ENCODE data around the gene MDP1. TPM values are rescaled to one million over a fixed set of nuclear protein-coding genes. Genes with fewer than 3 reads are reported as not detected.

Gene MDP1
- total RNA-seq, 2 donors from 2014 or later, result 2.0 to 18.9 TPM

DNA sequence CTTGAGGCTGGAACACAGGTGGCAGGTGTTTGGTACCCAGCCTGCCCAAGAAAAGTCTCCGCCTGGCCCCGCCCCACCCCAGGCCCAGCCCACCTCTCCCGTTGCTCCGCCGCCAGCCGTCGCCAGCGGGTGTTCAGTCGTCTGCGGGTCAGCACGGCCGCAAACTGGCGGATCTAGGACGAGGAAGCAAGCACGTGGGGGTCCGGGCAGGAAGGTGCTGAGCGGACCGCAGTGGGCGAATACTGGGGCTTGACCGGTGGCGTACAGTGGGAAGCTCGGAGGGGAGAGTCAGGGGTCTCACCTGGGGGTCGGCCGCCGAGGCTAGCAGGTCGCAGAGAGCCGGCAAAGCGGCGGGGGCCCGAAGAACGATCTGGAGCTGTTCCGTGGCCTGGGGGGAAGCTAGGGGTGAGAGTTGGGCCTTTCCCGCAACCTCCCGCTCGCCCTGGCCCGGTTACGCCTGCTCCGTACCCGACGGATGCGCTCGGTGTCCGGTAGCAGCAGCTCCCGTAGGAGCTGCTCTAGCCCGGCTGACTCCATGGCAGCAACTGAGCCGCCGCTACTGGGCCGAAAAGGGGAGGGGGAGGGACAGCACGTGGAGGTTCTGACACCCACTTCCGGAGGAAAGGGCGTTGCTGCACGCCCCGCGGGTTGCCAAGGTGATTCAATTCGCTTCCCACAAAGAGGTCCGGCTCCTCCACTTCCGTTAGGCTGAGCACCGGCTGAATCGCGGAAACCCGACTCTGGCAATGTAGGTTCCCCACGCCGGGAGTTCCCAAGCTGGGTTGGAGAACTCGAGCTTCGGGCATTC, 27.4 kb downstream of the MDP1 start, which contains the start of gene IPO4:
Gene IPO4 (minus strand): TSS at position 566 of the 808 bp plus-strand sequence. CDS start 29 bp downstream, at position 537.
- Histone ChIP-seq H3K27ac (peak within 1 kb of the TSS; percentile 42 to 87 (median 68)), H3K4me3 (peak within 1 kb of the TSS; percentile 16 to 24), H3K9me3 (no peaks in the 10 kb centered on the region), H3K36me3 (replicated peaks in 1 of 2; ENCODE audit: insufficient read depth in 1 of 2, low read depth in 2 of 2) (peaks cover 1 to 15% of the 10 kb centered on the region in 2 donors), H3K4me1 (peaks cover 38% of the 10 kb centered on the region), H3K27me3 (no peaks in the 10 kb centered on the region)
- WGBS, 2 donors, result 0% methylated on average over 11 to 65 of the region's 65 CpGs
- ATAC-seq (peak; percentile 98), DNase-seq (peak; percentile 96 to 98 (median 97))
- intact Hi-C loops (cut with DNase I), result no loop called here
- TF ChIP-seq POLR2A (IDR thresholded peaks at IDR 0.05), result peak in 2 of 3 donors; percentile 84 to 85
- TF ChIP-seq, protein P1, sequence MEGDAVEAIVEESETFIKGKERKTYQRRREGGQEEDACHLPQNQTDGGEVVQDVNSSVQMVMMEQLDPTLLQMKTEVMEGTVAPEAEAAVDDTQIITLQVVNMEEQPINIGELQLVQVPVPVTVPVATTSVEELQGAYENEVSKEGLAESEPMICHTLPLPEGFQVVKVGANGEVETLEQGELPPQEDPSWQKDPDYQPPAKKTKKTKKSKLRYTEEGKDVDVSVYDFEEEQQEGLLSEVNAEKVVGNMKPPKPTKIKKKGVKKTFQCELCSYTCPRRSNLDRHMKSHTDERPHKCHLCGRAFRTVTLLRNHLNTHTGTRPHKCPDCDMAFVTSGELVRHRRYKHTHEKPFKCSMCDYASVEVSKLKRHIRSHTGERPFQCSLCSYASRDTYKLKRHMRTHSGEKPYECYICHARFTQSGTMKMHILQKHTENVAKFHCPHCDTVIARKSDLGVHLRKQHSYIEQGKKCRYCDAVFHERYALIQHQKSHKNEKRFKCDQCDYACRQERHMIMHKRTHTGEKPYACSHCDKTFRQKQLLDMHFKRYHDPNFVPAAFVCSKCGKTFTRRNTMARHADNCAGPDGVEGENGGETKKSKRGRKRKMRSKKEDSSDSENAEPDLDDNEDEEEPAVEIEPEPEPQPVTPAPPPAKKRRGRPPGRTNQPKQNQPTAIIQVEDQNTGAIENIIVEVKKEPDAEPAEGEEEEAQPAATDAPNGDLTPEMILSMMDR (IDR thresholded peaks at IDR 0.05), result peak in 1 of 7 experiments; percentile 8

DNA sequence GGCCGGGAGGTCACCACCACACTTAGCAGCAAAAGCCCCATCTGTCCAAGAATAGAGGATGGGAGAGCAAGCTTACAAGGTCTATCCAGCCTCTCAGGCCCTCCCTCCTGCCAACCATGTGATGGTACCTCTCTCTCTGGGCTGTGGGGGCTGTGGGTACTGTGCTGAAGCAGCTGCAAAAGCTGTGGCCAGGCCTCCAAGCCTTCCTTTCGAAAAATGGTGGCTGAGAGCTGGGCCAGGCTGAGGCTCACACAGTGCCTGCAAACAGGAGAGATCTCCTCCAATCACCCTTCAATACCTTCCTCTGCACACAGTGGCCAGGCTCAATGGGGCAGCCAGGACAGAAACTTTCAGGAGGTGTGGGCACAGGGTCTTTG, 28.3 kb downstream of the MDP1 start:
- DNase-seq (no peak), ATAC-seq (no peak)
- Histone ChIP-seq H3K27ac (peak overlapping the region; percentile 42 to 87 (median 68)), H3K4me3 (no peak overlapping the region), H3K4me1 (peaks cover 30% of the 10 kb centered on the region), H3K36me3 (replicated peaks in 1 of 2; ENCODE audit: insufficient read depth in 1 of 2, low read depth in 2 of 2) (peaks cover 9 to 24% of the 10 kb centered on the region in 2 donors), H3K9me3 (no peaks in the 10 kb centered on the region), H3K27me3 (no peaks in the 10 kb centered on the region)
- WGBS, 2 donors, result 66 to 100% methylated on average over 1 to 2 of the region's 2 CpGs
- TF ChIP-seq, protein P1 (IDR thresholded peaks at IDR 0.05), result no peak
- no peak for TF ChIP-seq POLR2A (IDR thresholded peaks at IDR 0.05)
- intact Hi-C loops (cut with DNase I), result no loop called here

DNA sequence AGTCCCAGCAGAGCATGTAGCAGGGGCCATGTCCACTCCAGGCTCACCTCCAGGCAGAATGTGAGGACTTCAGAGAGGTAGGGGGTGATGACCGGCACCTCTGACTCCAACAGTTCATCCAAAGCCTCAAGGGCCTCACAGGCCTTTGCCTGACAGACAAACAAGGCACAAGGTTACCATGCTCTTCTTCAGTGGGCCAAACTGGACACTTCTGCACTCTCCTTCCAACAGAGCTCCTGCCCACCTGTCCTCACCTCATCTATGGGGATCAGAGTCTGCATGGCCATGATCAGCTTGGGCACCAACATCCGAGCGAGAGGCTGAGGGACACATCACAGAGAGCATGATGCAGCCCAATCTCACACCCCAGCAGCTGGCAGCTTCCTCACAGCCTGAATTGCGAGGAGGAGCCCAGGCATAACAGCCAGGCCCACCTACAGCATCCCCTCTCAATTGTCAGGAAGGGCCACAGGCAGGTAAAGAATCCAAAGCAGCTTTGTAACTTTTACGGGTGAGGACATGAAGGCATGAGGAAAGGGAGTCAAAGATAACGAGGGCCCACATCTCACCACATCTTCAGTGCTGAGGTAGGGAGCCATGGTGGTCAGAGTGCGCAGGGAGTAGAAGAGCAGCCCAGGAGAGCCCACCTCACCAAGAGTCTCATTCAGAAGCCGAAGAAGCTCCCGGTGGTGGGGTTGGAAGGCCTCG, 28.9 kb downstream of the MDP1 start:
- no peak for TF ChIP-seq POLR2A (IDR thresholded peaks at IDR 0.05)
- TF ChIP-seq, protein P1 (IDR thresholded peaks at IDR 0.05), result no peak
- Histone ChIP-seq H3K4me1 (peaks cover 24% of the 10 kb centered on the region), H3K9me3 (no peaks in the 10 kb centered on the region), H3K4me3 (no peak overlapping the region), H3K36me3 (replicated peaks in 1 of 2; ENCODE audit: insufficient read depth in 1 of 2, low read depth in 2 of 2) (peaks cover 9 to 26% of the 10 kb centered on the region in 2 donors), H3K27ac (no peak overlapping the region), H3K27me3 (no peaks in the 10 kb centered on the region)
- ATAC-seq (no peak), DNase-seq (no peak)
- intact Hi-C loops (cut with DNase I), result no loop called here
- 84 to 100% methylated on average over 2 to 10 of the region's 10 CpGs for WGBS, 2 donors

DNA sequence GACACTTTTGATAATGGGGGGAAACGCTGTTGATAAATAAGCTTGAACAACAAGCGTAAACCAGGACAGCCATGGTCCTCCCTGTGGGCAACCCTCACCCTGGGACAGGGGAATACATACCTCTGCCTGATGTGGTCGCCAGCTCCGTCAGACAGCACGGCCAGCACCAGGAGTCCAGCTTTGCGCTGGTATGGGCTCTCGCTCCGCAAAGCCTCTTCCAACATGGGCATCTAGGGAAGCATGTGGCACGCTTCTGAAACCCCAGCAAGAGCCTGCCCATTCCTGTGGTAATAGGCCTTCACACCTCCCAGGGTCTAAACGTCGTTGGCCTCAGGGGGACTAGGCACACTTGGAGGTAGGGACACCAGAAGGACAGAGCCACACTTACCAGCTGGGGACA, 30.1 kb downstream of the MDP1 start:
- 65 to 85% methylated on average over 4 to 11 of the region's 11 CpGs for WGBS, 2 donors

More for the DNA sequence above, 30.1 kb downstream of the MDP1 start:
- TF ChIP-seq, protein P1 (IDR thresholded peaks at IDR 0.05), result no peak
- no peak for TF ChIP-seq POLR2A (IDR thresholded peaks at IDR 0.05)
- H3K9me3 ChIP-seq, result no peaks in the 10 kb centered on the region
- DNase-seq, result no peak
- H3K27me3 ChIP-seq, result no peaks in the 10 kb centered on the region
- no peak overlapping the region for H3K4me3 ChIP-seq
- H3K4me1 ChIP-seq, result peaks cover 24% of the 10 kb centered on the region
- intact Hi-C loops (cut with DNase I), result no loop called here
- ATAC-seq, result no peak
- no peak overlapping the region for H3K27ac ChIP-seq
- H3K36me3 ChIP-seq (replicated peaks in 1 of 2; ENCODE audit: insufficient read depth in 1 of 2, low read depth in 2 of 2), result peaks cover 9 to 24% of the 10 kb centered on the region in 2 donors

Data from body of pancreas (tissue), 4 donors.